Esophagus squamous epithelium (tissue), 5 donors: Measurements from ENCODE around the gene FKBP15. TPM values are rescaled to one million over a fixed set of nuclear protein-coding genes. Genes with fewer than 3 reads are reported as not detected.

Experiments used
- DNase-seq: peaks from one replicate; lab custom pipeline; 2025; lab: John Stamatoyannopoulos, UW
- H3K27ac ChIP-seq, 4 donors: fragments of 200-600 bp; sonication (generic); one replicate each; pipeline ENCODE4 v1.5.1; 2016 to 2019; ENCODE audit warnings: mild to moderate bottlenecking in 1 of 4
- H3K27me3 ChIP-seq, 4 donors: fragments of 200-600 bp; sonication (generic); 1 replicate in 3 of 4; 2 replicates in 1 of 4; pipeline versions ENCODE4 v1.5.1 to v1.6.0; 2017 to 2021; ENCODE audit warnings: antibody characterized with exemption in 1 of 4
- H3K36me3 ChIP-seq, 3 donors: fragments of 200-600 bp; sonication (generic); one replicate each; pipeline ENCODE4 v1.5.1; 2016 to 2019
- H3K4me1 ChIP-seq, 3 donors: fragments of 200-600 bp; sonication (generic); one replicate each; pipeline ENCODE4 v1.5.1; 2017 to 2019
- H3K4me3 ChIP-seq, 4 donors: fragments of 200-600 bp; sonication (generic); 1 replicate in 3 of 4; 2 replicates in 1 of 4; pipeline ENCODE4 v1.5.1; 2016 to 2019; ENCODE audit warnings: mild to moderate bottlenecking in 2 of 4, moderate library complexity in 1 of 4
- H3K9me3 ChIP-seq, 3 donors: fragments of 200-600 bp; sonication (generic); one replicate each; pipeline ENCODE4 v1.5.1; 2016 to 2019
- CTCF ChIP-seq, 6 experiments: fragments of 450-650 bp in 4 of 6; fragments of 200-600 bp in 2 of 6; sonication (generic) in 2 of 6; IDR thresholded peaks; one replicate each; pipeline ENCODE4 v1.5.1; 2016 to 2019; ENCODE audit warnings: antibody characterized with exemption in 6 of 6, mild to moderate bottlenecking in 4 of 6, moderate library complexity in 4 of 6
- POLR2A ChIP-seq, 4 donors: fragments of 450-650 bp; IDR thresholded peaks; one replicate each; pipeline ENCODE4 v1.6.1; 2017; ENCODE audit warnings: antibody characterized with exemption in 4 of 4, mild to moderate bottlenecking in 4 of 4, moderate library complexity in 3 of 4
- WGBS, 2 donors: methylation state at CpG; one replicate each; pipeline ENCODE4 v1.1.5; 2018; 5-methylcytosine and 5-hydroxymethylcytosine counted together
- intact Hi-C: fragments of 100-400 bp; cut with DNase I; formaldehyde crosslinking; loops from one replicate; pipeline ENCODE4 v1.15.0; 2022
- total RNA-seq, 4 donors: library from RNA; depleted of rRNA; stranded (reverse); fragments of >200 nt; gene quantifications; one replicate each; pipeline ENCODE4 v1.1.0, GENCODE V29; 2016
- donor health status: DM: yes; HTN: yes; CAD: no.

FKBP15 gene
- total RNA-seq, 4 donors from 2014 or later = 17.7 to 23.3 (median 20.5) TPM

- 12 to 15% methylated on average over 17 to 19 of the region's 20 CpGs for WGBS, 2 donors
- DNase-seq = no peak
- H3K9me3 ChIP-seq = no peaks in the 10 kb centered on the region
- peaks cover 19 to 59% (median 22%) of the 10 kb centered on the region in 3 donors for H3K4me1 ChIP-seq
- peaks cover 0 to 3% (median 0%) of the 10 kb centered on the region in 3 donors for H3K36me3 ChIP-seq
- H3K27me3 ChIP-seq = no peaks in the 10 kb centered on the region
- peak overlapping the region; percentile 65 to 92 (median 85) for H3K4me3 ChIP-seq
- intact Hi-C loops = no loop called here
- no peak for TF ChIP-seq CTCF (IDR thresholded peaks at IDR 0.05)
- TF ChIP-seq POLR2A (IDR thresholded peaks at IDR 0.05) = no peak
- H3K27ac ChIP-seq = peak overlapping the region; percentile 86 to 93 (median 92)
Measured at GRCh38 chr9:113221800-113222481, 864 bp upstream of the FKBP15 start.

GRCh38 chr9:113220467-113221002 is 542 bp downstream of the FKBP15 start:
- no peak for DNase-seq
- intact Hi-C loops = no loop called here
- Histone ChIP-seq H3K27me3 (no peaks in the 10 kb centered on the region), H3K4me3 (peak overlapping the region; percentile 65 to 92 (median 85)), H3K4me1 (peaks cover 19 to 70% (median 22%) of the 10 kb centered on the region in 3 donors), H3K9me3 (no peaks in the 10 kb centered on the region), H3K36me3 (peaks cover 0 to 3% (median 0%) of the 10 kb centered on the region in 3 donors), H3K27ac (peak overlapping the region; percentile 86 to 93 (median 92))
- TF ChIP-seq CTCF (IDR thresholded peaks at IDR 0.05) (no peak), POLR2A (IDR thresholded peaks at IDR 0.05) (no peak)
- WGBS, 2 donors = 4 to 6% methylated on average over 11 of the region's 11 CpGs

GRCh38 chr9:113219969-113220368 is 1.1 kb downstream of the FKBP15 start:
- no peak for DNase-seq
- H3K4me1 ChIP-seq = peaks cover 19 to 76% (median 22%) of the 10 kb centered on the region in 3 donors
- whole genome bisulfite sequencing, 2 donors = 20 to 31% methylated on average over 1 of the region's 1 CpG
- peak overlapping the region; percentile 86 to 93 (median 92) for H3K27ac ChIP-seq
- peaks cover 0 to 3% (median 0%) of the 10 kb centered on the region in 3 donors for H3K36me3 ChIP-seq
- peak overlapping the region; percentile 65 to 92 (median 85) for H3K4me3 ChIP-seq
- no peaks in the 10 kb centered on the region for H3K9me3 ChIP-seq
- no peaks in the 10 kb centered on the region for H3K27me3 ChIP-seq
- intact Hi-C loops = no loop called here
- no peak for TF ChIP-seq CTCF (IDR thresholded peaks at IDR 0.05)
- TF ChIP-seq POLR2A (IDR thresholded peaks at IDR 0.05) = no peak

GRCh38 chr9:113219186-113219936 is 1.7 kb downstream of the FKBP15 start:
- DNase-seq = no peak
- H3K27ac ChIP-seq = peak overlapping the region in 2 of 4 donors; percentile 92
- intact Hi-C loops = no loop called here
- peaks cover 19 to 80% (median 22%) of the 10 kb centered on the region in 3 donors for H3K4me1 ChIP-seq
- peak overlapping the region in 3 of 4 donors; percentile 65 to 92 (median 91) for H3K4me3 ChIP-seq
- no peaks in the 10 kb centered on the region for H3K27me3 ChIP-seq
- no peaks in the 10 kb centered on the region for H3K36me3 ChIP-seq
- H3K9me3 ChIP-seq = no peaks in the 10 kb centered on the region
- 67 to 68% methylated on average over 3 of the region's 3 CpGs for WGBS, 2 donors
- TF ChIP-seq POLR2A (IDR thresholded peaks at IDR 0.05) (no peak), CTCF (IDR thresholded peaks at IDR 0.05) (no peak)
